Measurements from ENCODE around the gene ARHGAP25. TPM values are rescaled to one million over a fixed set of nuclear protein-coding genes. Genes with fewer than 3 reads are reported as not detected.

ARHGAP25 gene
- total and polyA plus RNA-seq, 2 donors from 2014 or later = 6.3 to 20.4 TPM

DNA sequence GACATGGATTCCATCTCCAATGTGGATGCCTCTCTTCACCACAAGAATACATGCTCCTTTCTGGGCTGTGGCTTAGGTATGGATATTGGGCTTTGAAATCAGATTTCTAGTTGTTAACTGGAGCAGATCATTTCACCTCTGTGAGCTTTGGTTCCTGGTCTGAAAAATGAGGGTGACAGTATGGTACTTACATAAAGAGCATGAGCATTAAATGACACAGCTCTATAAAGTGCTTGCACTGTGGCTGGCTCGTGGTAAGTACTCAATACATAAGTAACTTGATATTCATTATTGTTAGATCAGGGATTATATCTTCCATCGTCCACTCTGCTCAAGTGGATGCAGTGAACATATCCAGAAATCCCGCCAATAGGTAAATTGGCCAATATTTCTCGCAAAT lies 33.4 kb downstream of the ARHGAP25 start:
- Histone ChIP-seq H3K27me3 (ENCODE audit: control insufficient read depth, insufficient read depth, low read length) (no peaks in the 10 kb centered on the region), H3K9ac (ENCODE audit: low read length in 3 of 3) (no peak overlapping the region), H3K4me1 (ENCODE audit: control insufficient read depth in 2 of 3, insufficient read depth in 2 of 3, low read depth in 1 of 3, low read length in 3 of 3) (peaks cover 0 to 24% (median 5%) of the 10 kb centered on the region in 3 donors), H3K4me3 (ENCODE audit: low read length in 3 of 3) (no peak overlapping the region), H3K27ac (ENCODE audit: low read depth in 2 of 2, low read length in 2 of 2) (no peak overlapping the region), H3K9me3 (ENCODE audit: control insufficient read depth in 2 of 3, insufficient read depth in 1 of 3, low read length in 3 of 3) (no peaks in the 10 kb centered on the region), H3K36me3 (ENCODE audit: control insufficient read depth in 2 of 3, insufficient read depth in 3 of 3, low read length in 3 of 3) (no peaks in the 10 kb centered on the region)
- TF ChIP-seq, protein P1, sequence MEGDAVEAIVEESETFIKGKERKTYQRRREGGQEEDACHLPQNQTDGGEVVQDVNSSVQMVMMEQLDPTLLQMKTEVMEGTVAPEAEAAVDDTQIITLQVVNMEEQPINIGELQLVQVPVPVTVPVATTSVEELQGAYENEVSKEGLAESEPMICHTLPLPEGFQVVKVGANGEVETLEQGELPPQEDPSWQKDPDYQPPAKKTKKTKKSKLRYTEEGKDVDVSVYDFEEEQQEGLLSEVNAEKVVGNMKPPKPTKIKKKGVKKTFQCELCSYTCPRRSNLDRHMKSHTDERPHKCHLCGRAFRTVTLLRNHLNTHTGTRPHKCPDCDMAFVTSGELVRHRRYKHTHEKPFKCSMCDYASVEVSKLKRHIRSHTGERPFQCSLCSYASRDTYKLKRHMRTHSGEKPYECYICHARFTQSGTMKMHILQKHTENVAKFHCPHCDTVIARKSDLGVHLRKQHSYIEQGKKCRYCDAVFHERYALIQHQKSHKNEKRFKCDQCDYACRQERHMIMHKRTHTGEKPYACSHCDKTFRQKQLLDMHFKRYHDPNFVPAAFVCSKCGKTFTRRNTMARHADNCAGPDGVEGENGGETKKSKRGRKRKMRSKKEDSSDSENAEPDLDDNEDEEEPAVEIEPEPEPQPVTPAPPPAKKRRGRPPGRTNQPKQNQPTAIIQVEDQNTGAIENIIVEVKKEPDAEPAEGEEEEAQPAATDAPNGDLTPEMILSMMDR (IDR thresholded peaks at IDR 0.05; ENCODE audit: borderline replicate concordance, extremely low read depth, insufficient read depth) = no peak
- intact Hi-C loops (cut with DNase I) = no loop called here
- DNase-seq = no peak
- no peak for FAIRE-seq

- Histone ChIP-seq H3K9ac (ENCODE audit: low read length in 3 of 3) (no peak overlapping the region), H3K27ac (ENCODE audit: low read depth in 2 of 2, low read length in 2 of 2) (no peak overlapping the region), H3K4me1 (ENCODE audit: control insufficient read depth in 2 of 3, insufficient read depth in 2 of 3, low read depth in 1 of 3, low read length in 3 of 3) (peaks cover 0 to 24% (median 5%) of the 10 kb centered on the region in 3 donors), H3K36me3 (ENCODE audit: control insufficient read depth in 2 of 3, insufficient read depth in 3 of 3, low read length in 3 of 3) (no peaks in the 10 kb centered on the region), H3K9me3 (ENCODE audit: control insufficient read depth in 2 of 3, insufficient read depth in 1 of 3, low read length in 3 of 3) (no peaks in the 10 kb centered on the region), H3K27me3 (ENCODE audit: control insufficient read depth, insufficient read depth, low read length) (no peaks in the 10 kb centered on the region), H3K4me3 (ENCODE audit: low read length in 3 of 3) (no peak overlapping the region)
- intact Hi-C loops (cut with DNase I) = no loop called here
- FAIRE-seq (no peak), DNase-seq (no peak)
- TF ChIP-seq, protein P1 (IDR thresholded peaks at IDR 0.05; ENCODE audit: borderline replicate concordance, extremely low read depth, insufficient read depth) = no peak
These were observed 33.9 kb downstream of the ARHGAP25 start for GRCh38 chr2:68768461-68768860.

- peaks cover 0 to 25% (median 5%) of the 10 kb centered on the region in 3 donors for H3K4me1 ChIP-seq (ENCODE audit: control insufficient read depth in 2 of 3, insufficient read depth in 2 of 3, low read depth in 1 of 3, low read length in 3 of 3)
These were observed 34.3 kb downstream of the ARHGAP25 start for GRCh38 chr2:68768951-68769350.

More at GRCh38 chr2:68768951-68769350, 34.3 kb downstream of the ARHGAP25 start:
- TF ChIP-seq, protein P1 (IDR thresholded peaks at IDR 0.05; ENCODE audit: borderline replicate concordance, extremely low read depth, insufficient read depth) = no peak
- no peak overlapping the region for H3K4me3 ChIP-seq (ENCODE audit: low read length in 3 of 3)
- no peaks in the 10 kb centered on the region for H3K9me3 ChIP-seq (ENCODE audit: control insufficient read depth in 2 of 3, insufficient read depth in 1 of 3, low read length in 3 of 3)
- no peaks in the 10 kb centered on the region for H3K27me3 ChIP-seq (ENCODE audit: control insufficient read depth, insufficient read depth, low read length)
- H3K27ac ChIP-seq (ENCODE audit: low read depth in 2 of 2, low read length in 2 of 2) = no peak overlapping the region
- H3K36me3 ChIP-seq (ENCODE audit: control insufficient read depth in 2 of 3, insufficient read depth in 3 of 3, low read length in 3 of 3) = no peaks in the 10 kb centered on the region
- FAIRE-seq (no peak), DNase-seq (no peak)
- intact Hi-C loops (cut with DNase I) = no loop called here
- no peak overlapping the region for H3K9ac ChIP-seq (ENCODE audit: low read length in 3 of 3)
